SK-N-SH treated with all-trans-retinoic acid at 6 μM for 48 hours (cell line): ENCODE data around the gene CCDC167.

Experiments
- ATAC-seq: fragments of 200-7000 bp; cut with Tn5 transposase; 3 replicates; pipeline ENCODE4 v1.9.1; 2020; ENCODE audit warnings: mild to moderate bottlenecking, moderate library complexity
- ARNTL ChIP-seq: fragments of 450-650 bp; formaldehyde crosslinking; IDR thresholded peaks from 2 replicates; pipeline ENCODE4 v1.5.0; 2020; ENCODE audit warnings: low read depth, mild to moderate bottlenecking, moderate library complexity, borderline replicate concordance
- CSDC2 ChIP-seq: fragments of 250-450 bp; sonication (Bioruptor Pico); IDR thresholded peaks from 2 replicates; pipeline ENCODE4 v1.5.0; 2020; ENCODE audit warnings: mild to moderate bottlenecking, moderate library complexity
- CSRNP3 ChIP-seq: fragments of 250-450 bp; sonication (Bioruptor Pico); IDR thresholded peaks from 2 replicates; pipeline ENCODE4 v1.5.1; 2021; ENCODE audit warnings: mild to moderate bottlenecking, moderate library complexity
- ESRRG ChIP-seq: fragments of 250-450 bp; sonication (Bioruptor Pico); IDR thresholded peaks from 2 replicates; pipeline ENCODE4 v1.6.1; 2021; ENCODE audit warnings: mild to moderate bottlenecking
- GLIS3 ChIP-seq: fragments of 250-450 bp; sonication (Bioruptor Pico); IDR thresholded peaks from 2 replicates; pipeline ENCODE4 v1.5.0; 2020; ENCODE audit warnings: mild to moderate bottlenecking, moderate library complexity
- ISL1 ChIP-seq: fragments of 250-450 bp; sonication (Bioruptor Pico); IDR thresholded peaks from 2 replicates; pipeline ENCODE4 v2.1.2; 2022; ENCODE audit warnings: mild to moderate bottlenecking, moderate library complexity
- PATZ1 ChIP-seq: fragments of 250-450 bp; sonication (Bioruptor Pico); IDR thresholded peaks from 2 replicates; pipeline ENCODE4 v1.8.0; 2020; ENCODE audit warnings: mild to moderate bottlenecking, moderate library complexity, borderline replicate concordance
- POU6F1 ChIP-seq: fragments of 250-450 bp; sonication (Bioruptor Pico); IDR thresholded peaks from 2 replicates; pipeline ENCODE4 v1.8.0; 2021; ENCODE audit warnings: low read depth, mild to moderate bottlenecking, moderate library complexity, borderline replicate concordance
- RARB ChIP-seq: fragments of 250-450 bp; sonication (Bioruptor Pico); IDR thresholded peaks from 2 replicates; pipeline ENCODE4 v1.8.0; 2021; ENCODE audit warnings: mild to moderate bottlenecking, moderate library complexity
- SNAI2 ChIP-seq: fragments of 250-450 bp; sonication (Bioruptor Pico); IDR thresholded peaks from 2 replicates; pipeline ENCODE4 v1.5.0; 2020; ENCODE audit warnings: mild to moderate bottlenecking, moderate library complexity
- TCF4 ChIP-seq: fragments of 250-450 bp; sonication (Bioruptor Pico); IDR thresholded peaks from 2 replicates; pipeline ENCODE4 v1.8.0; 2021; ENCODE audit warnings: mild to moderate bottlenecking, moderate library complexity, borderline replicate concordance
- TOX ChIP-seq: fragments of 250-450 bp; sonication (Bioruptor Pico); IDR thresholded peaks from 2 replicates; pipeline ENCODE4 v1.8.0; 2021; ENCODE audit warnings: mild to moderate bottlenecking, moderate library complexity, borderline replicate concordance
- ZC3H10 ChIP-seq: fragments of 250-450 bp; sonication (Bioruptor Pico); IDR thresholded peaks from 2 replicates; pipeline ENCODE4 v1.5.1; 2021; ENCODE audit warnings: mild to moderate bottlenecking, moderate library complexity
- ZFP30 ChIP-seq: fragments of 450-650 bp; formaldehyde crosslinking; IDR thresholded peaks from 2 replicates; pipeline ENCODE4 v1.5.0; 2022; ENCODE audit warnings: mild to moderate bottlenecking, moderate library complexity
- ZNF8 ChIP-seq: fragments of 450-650 bp; formaldehyde crosslinking; IDR thresholded peaks from 2 replicates; pipeline ENCODE4 v1.5.0; 2020; ENCODE audit warnings: mild to moderate bottlenecking, moderate library complexity
- TF ChIP-seq, protein P1 (sequence below): fragments of 250-450 bp; sonication (Bioruptor Pico); IDR thresholded peaks from 2 replicates; pipeline ENCODE4 v1.5.1; 2020; ENCODE audit warnings: low read depth, mild to moderate bottlenecking, moderate library complexity
- TF ChIP-seq, protein P2 (sequence below): fragments of 250-450 bp; sonication (Bioruptor Pico); IDR thresholded peaks from 2 replicates; pipeline ENCODE4 v1.5.0; 2020; ENCODE audit warnings: mild to moderate bottlenecking, moderate library complexity

CCDC167 gene

DNA sequence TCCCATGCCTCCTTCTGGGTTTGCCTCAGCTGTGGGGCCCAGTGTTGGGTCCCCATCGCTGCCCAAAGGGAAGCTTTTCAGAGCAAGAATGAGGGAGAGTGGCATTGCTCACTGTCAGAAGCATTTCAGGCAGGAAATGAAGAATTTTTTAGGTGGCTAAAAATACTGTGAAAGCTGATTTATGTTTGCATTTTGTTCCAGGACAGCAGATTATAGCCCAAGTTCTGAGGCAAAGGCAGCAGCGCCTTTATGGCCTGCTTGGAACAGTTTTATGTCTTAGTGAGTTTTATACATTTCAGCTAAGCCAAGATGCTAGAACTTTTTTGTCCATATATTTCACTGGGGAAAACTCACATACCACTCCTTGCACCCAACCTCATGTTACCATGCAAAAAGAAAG is 4.3 kb upstream of the CCDC167 start (continued):
- TF ChIP-seq, protein P1, sequence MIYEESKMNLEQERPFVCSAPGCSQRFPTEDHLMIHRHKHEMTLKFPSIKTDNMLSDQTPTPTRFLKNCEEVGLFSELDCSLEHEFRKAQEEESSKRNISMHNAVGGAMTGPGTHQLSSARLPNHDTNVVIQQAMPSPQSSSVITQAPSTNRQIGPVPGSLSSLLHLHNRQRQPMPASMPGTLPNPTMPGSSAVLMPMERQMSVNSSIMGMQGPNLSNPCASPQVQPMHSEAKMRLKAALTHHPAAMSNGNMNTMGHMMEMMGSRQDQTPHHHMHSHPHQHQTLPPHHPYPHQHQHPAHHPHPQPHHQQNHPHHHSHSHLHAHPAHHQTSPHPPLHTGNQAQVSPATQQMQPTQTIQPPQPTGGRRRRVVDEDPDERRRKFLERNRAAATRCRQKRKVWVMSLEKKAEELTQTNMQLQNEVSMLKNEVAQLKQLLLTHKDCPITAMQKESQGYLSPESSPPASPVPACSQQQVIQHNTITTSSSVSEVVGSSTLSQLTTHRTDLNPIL (CRISPR knock-in tag) = no peak
- no peak for TF ChIP-seq CSRNP3 (CRISPR knock-in tag)
- TF ChIP-seq, all 23 proteins: peak for 0

- no peak for ATAC-seq
- no peak for TF ChIP-seq SNAI2 (CRISPR knock-in tag)
- TF ChIP-seq PATZ1 (CRISPR knock-in tag) = no peak
- TF ChIP-seq ZC3H10 = no peak
- no peak for TF ChIP-seq CSDC2
- TF ChIP-seq ISL1 = no peak
- TF ChIP-seq GLIS3 (CRISPR knock-in tag) = no peak
- TF ChIP-seq, protein P1 (CRISPR knock-in tag) = no peak
- TF ChIP-seq ARNTL (CRISPR knock-in tag) = no peak
- TF ChIP-seq TCF4 (CRISPR knock-in tag) = no peak
- TF ChIP-seq, protein P2, sequence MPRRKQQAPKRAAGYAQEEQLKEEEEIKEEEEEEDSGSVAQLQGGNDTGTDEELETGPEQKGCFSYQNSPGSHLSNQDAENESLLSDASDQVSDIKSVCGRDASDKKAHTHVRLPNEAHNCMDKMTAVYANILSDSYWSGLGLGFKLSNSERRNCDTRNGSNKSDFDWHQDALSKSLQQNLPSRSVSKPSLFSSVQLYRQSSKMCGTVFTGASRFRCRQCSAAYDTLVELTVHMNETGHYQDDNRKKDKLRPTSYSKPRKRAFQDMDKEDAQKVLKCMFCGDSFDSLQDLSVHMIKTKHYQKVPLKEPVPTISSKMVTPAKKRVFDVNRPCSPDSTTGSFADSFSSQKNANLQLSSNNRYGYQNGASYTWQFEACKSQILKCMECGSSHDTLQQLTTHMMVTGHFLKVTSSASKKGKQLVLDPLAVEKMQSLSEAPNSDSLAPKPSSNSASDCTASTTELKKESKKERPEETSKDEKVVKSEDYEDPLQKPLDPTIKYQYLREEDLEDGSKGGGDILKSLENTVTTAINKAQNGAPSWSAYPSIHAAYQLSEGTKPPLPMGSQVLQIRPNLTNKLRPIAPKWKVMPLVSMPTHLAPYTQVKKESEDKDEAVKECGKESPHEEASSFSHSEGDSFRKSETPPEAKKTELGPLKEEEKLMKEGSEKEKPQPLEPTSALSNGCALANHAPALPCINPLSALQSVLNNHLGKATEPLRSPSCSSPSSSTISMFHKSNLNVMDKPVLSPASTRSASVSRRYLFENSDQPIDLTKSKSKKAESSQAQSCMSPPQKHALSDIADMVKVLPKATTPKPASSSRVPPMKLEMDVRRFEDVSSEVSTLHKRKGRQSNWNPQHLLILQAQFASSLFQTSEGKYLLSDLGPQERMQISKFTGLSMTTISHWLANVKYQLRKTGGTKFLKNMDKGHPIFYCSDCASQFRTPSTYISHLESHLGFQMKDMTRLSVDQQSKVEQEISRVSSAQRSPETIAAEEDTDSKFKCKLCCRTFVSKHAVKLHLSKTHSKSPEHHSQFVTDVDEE = no peak
- TF ChIP-seq TOX (CRISPR knock-in tag) = no peak
- no peak for TF ChIP-seq ESRRG
- TF ChIP-seq POU6F1 (CRISPR knock-in tag) = no peak
- TF ChIP-seq ZFP30 = no peak
- TF ChIP-seq RARB (CRISPR knock-in tag) = no peak
Observed at GRCh38 chr6:37503309-37503965, 3.7 kb upstream of the CCDC167 start.

DNA sequence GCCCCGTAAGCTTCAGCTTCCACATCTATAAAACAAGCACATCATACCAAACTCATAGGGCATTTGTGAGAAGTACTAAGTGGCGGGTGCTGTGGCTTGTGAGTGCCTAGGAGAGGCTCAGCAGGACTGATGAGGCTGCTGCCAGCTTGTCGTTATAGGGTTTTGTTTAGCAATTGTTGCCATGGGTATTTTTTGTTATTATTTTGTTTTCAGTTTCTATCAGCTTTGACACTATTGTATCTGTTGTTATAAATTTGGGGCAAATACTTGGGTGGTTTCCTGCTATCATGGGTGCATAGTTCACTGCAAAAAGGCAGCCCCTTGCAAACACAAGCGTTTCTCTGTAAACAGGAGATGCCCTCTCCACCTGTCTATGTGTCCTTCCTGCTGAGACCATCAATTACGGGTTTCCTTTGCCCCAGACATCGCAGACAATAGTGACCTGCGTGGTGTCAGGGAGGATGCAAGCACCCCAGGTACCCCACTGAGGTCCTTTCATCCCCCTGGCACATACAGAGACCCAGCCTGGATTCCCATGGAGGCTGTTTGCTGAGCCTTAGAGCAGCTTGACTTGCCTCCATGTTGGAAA is 3.1 kb upstream of the CCDC167 start:
- ATAC-seq = no peak
- TF ChIP-seq ZNF8 (CRISPR knock-in tag) (no peak), SNAI2 (CRISPR knock-in tag) (no peak)
- TF ChIP-seq, all 23 proteins: peak for 0
